Subcutaneous adipose tissue (tissue), 4 donors: ENCODE data around the gene C1QTNF1. TPM values are rescaled to one million over a fixed set of nuclear protein-coding genes. Genes with fewer than 3 reads are reported as not detected.

Experiments
- total RNA-seq, 4 donors: library from RNA; depleted of rRNA; stranded (reverse); fragments of >200 nt; gene quantifications; one replicate each; pipeline ENCODE4 v1.1.0, GENCODE V29; 2016
- TF ChIP-seq, protein P1 (sequence below): fragments of 450-650 bp; IDR thresholded peaks from one replicate; pipeline ENCODE4 v1.5.1; 2016; ENCODE audit warnings: low read depth, mild to moderate bottlenecking, control low read depth, antibody characterized with exemption, moderate library complexity

C1QTNF1 gene
- total RNA-seq, 4 donors from 2014 or later = 198 to 469 (median 294) TPM

GRCh38 chr17:78999056-78999768 is 24.8 kb upstream of the C1QTNF1 start:
- TF ChIP-seq, protein P1, sequence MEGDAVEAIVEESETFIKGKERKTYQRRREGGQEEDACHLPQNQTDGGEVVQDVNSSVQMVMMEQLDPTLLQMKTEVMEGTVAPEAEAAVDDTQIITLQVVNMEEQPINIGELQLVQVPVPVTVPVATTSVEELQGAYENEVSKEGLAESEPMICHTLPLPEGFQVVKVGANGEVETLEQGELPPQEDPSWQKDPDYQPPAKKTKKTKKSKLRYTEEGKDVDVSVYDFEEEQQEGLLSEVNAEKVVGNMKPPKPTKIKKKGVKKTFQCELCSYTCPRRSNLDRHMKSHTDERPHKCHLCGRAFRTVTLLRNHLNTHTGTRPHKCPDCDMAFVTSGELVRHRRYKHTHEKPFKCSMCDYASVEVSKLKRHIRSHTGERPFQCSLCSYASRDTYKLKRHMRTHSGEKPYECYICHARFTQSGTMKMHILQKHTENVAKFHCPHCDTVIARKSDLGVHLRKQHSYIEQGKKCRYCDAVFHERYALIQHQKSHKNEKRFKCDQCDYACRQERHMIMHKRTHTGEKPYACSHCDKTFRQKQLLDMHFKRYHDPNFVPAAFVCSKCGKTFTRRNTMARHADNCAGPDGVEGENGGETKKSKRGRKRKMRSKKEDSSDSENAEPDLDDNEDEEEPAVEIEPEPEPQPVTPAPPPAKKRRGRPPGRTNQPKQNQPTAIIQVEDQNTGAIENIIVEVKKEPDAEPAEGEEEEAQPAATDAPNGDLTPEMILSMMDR = no peak

DNA sequence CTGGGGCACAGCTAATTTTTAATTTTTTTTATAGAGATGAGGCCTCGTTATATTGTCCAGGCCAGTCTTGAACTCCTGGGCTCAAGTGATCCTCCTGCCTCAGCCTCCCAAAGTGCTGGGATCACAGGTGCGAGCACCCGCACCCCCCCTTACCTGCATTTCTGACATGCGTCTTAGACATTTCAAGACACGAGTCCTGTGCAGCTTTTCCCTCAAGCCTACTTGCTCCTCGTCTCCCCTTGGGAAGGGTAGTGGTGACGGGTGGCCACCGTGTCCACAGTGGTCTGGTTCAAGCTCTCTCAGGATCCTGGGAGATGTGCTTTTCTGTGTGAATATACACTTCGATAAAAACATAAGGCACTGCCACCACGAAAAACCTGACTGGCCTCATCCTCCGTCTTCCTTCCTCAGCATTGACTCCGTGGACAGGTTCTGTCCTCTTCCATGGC is 24.0 kb upstream of the C1QTNF1 start:
- TF ChIP-seq, protein P1 = no peak

DNA sequence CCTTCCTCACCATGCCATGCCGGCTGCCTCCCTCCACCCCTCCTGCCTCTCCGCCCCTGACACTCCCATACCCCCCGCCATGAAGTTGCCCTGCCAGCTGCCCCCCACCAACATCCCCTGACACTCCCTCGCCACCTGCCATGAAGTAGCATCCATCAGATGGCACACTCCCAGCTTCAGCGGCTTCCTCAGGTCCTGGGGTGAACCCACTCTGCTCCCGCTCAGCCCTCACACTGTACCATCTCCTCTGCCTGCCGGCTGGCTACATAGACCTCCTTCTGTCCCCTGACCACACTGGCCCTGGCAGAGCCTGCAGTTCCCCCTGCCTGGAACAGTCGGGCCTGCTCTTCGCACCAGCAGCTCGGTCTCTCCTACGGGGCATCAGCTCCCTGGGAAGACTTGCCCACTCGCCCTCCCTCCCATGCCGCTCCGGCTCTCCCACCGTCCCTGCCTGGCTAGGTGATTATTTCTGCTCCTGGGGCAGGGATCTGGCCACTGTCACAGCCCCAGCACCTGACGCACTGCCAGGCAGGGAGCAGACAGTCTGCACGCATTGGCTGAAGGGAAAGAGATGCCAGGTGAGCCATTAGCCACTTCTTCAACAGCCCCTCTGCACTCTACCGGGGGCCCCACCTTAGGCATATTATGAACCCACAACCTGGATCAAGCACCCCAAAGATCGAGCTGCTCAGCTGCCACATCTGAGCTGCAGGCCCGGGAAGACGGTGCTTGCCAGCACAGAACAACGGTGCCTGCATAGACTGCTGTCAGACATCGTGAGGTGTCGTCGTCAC is 23.4 kb upstream of the C1QTNF1 start:
- TF ChIP-seq, protein P1 = no peak

GRCh38 chr17:79001190-79002020 is 22.6 kb upstream of the C1QTNF1 start:
- TF ChIP-seq, protein P1 = no peak

DNA sequence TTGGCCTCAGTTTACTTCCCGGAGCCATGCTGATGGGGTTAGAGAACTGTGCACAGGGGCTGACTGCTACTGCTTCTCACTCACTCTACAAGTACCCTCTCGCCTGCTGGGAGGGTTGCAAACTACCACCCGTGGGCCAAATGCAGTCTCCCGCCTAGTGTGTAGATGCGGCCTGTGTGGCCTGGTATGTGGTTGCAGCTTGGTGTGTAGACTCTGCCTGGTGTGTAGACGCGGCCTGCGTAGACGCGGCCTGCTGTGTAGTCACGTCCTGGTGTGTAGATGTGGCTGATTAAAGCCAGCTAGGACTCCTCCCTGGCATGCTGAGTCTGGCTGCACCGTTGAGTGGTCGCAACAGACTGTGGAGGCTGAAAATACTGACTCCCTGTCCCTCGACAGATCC is 21.7 kb upstream of the C1QTNF1 start:
- TF ChIP-seq, protein P1 = no peak

GRCh38 chr17:79002796-79003593 is 21.0 kb upstream of the C1QTNF1 start:
- TF ChIP-seq, protein P1 = no peak
